Prostate gland (tissue), 2 donors: ENCODE results near the gene CCDC159.

ENCODE experiments used
- POLR2A ChIP-seq: fragments of 450-650 bp; IDR thresholded peaks from one replicate; pipeline ENCODE4 v1.6.1; 2016; ENCODE audit warnings: antibody characterized with exemption, mild to moderate bottlenecking
- TF ChIP-seq, protein P1 (sequence below), 4 experiments: fragments of 200-600 bp in 2 of 4; fragments of 450-650 bp in 2 of 4; sonication (generic) in 2 of 4; IDR thresholded peaks; 1 replicate in 3 of 4; 2 replicates in 1 of 4; pipeline ENCODE4 v1.5.1; 2016 to 2019; ENCODE audit warnings: antibody characterized with exemption in 4 of 4, mild to moderate bottlenecking in 2 of 4, moderate library complexity in 2 of 4

DNA sequence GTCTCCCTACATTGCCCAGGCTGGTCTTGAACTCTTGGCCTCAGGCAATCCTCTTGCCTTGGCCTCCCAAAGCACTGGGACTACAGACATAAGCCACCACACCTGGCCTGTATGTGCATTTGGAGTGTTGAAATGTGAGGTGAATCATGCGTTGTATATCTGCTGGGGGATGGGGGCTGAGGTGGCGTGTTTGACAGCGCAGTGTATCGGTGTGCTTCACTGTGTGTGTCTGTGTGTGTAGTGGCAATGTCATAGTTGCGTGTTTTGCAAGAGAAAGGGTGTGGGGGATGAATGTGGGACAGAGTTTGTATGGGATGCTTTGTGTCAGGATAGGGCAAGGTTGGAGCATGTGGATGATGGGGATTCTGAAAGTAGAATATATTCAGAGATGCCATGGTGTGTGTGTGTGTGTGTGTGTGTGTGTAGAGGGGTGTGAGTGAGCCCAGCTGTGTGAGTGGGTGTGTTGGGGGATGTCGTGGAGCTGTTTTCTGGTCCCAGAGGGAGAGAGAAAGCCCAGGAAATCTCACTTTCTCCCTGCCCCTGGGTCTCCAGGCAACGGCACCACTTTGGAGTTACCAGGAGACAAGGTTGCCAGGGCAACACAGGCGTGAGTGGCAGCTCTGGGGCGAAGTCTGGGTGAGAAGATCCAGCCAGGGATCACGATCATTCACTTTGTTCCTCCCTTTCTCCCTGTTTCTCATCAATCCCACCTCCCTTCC, 27.0 kb downstream of the CCDC159 start:
- TF ChIP-seq, protein P1, sequence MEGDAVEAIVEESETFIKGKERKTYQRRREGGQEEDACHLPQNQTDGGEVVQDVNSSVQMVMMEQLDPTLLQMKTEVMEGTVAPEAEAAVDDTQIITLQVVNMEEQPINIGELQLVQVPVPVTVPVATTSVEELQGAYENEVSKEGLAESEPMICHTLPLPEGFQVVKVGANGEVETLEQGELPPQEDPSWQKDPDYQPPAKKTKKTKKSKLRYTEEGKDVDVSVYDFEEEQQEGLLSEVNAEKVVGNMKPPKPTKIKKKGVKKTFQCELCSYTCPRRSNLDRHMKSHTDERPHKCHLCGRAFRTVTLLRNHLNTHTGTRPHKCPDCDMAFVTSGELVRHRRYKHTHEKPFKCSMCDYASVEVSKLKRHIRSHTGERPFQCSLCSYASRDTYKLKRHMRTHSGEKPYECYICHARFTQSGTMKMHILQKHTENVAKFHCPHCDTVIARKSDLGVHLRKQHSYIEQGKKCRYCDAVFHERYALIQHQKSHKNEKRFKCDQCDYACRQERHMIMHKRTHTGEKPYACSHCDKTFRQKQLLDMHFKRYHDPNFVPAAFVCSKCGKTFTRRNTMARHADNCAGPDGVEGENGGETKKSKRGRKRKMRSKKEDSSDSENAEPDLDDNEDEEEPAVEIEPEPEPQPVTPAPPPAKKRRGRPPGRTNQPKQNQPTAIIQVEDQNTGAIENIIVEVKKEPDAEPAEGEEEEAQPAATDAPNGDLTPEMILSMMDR (IDR thresholded peaks at IDR 0.05), result no peak
- no peak for TF ChIP-seq POLR2A
